Measurements from ENCODE around the gene BICRA.
"Not testable (repeated sequence)": the region's sequence is repeated elsewhere in the genome, so short reads cannot be mapped to it uniquely, and the experiment has no call there.

Gene BICRA

GRCh38 chr19:47658431-47659348 lies 49.8 kb downstream of the BICRA start:
- in situ Hi-C loops (cut with MboI; ENCODE audit: low sequenced_read_pairs) = no loop called here

GRCh38 chr19:47660435-47660832 lies 51.5 kb downstream of the BICRA start:
- in situ Hi-C loops (cut with MboI; ENCODE audit: low sequenced_read_pairs) = no loop called here

DNA sequence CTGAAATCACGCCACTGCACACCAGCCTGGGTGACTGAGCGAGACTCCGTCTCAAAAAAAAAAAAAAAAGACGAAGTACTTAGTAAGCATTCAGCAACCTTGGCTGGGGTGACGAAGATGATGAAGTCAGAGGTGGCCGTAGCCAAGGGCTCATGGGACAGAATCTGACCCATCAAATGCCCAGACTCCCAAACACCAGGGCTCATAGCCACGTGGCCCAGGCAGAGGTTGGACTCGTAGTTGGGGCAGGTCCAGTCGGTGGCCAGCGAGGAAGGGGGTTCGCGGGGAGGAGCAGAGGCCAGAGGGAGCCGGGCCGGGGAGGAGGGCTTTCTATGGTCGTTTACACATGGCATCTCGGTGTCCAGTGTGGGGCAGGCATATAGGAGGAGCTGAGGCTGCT lies 52.2 kb downstream of the BICRA start:
- in situ Hi-C loops (cut with MboI; ENCODE audit: low sequenced_read_pairs) = no loop called here

GRCh38 chr19:47661611-47662010 lies 52.7 kb downstream of the BICRA start:
- in situ Hi-C loops (cut with MboI; ENCODE audit: low sequenced_read_pairs) = no loop called here

DNA sequence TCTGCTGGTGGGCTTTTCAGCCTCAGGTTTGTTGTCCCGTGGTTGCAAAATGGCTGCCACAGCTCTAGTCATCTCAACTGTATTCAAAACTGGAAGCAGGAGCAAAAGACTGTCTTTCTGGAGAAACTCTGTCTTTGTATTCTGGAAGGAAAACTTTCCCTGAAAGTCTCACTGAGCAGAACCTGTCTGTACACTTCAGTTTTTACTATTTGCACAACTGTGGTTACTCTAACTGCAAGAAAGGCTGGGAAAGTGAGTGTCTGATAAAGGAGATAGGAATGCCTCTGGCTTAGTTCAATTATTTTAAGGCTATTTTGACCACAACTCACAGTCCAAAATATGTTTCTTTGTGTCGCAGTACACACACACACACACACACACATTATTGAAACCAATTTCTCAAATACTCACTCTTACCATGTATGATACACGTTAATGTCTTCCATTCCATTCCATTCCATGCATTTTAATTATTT lies 54.5 kb downstream of the BICRA start:
- in situ Hi-C loops (cut with MboI; ENCODE audit: low sequenced_read_pairs) = no loop called here

DNA sequence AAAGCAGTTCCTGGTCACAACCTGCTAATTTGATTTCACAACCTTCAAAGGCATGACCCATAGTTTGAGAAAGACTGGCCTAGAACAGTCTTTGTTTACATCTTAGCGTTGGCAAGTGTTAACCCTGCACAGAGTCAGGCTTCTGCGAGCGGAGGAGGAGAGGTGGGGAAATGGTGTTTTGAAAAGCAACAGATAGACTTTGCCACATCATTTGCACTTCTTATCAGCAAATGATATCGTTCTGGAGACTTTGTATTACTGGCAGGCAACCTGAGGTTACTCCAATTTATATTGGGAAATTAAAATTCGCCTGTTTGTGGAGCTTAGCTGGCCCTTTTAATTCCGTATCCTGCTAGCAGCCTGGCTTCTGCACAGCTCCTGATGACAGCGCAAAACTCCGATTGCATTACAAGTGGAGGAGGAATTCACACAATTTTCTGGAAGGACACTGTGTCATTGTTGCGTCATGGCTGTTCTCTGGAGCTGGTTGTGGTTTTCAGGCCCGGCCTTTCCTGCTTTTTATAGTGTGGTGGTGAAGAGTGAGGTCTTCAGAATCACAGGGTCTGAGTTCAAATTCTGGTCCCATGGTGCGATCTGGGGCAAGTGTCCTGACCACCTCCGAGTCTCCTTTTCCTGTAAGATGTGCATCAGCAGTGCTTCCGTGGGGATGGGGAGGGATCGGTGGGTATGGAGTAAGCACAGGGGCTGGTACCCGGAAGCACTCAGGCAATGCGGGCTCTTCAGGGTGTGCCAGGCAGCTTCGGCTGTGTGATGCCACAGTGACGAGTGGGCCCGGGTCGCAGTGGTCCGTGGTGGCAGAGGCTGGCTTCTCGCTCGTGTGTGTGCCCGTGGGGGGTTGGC lies 55.2 kb downstream of the BICRA start:
- in situ Hi-C loops (cut with MboI; ENCODE audit: low sequenced_read_pairs) = no loop called here

GRCh38 chr19:47668556-47668955 lies 59.6 kb downstream of the BICRA start:
- in situ Hi-C loops (cut with MboI; ENCODE audit: low sequenced_read_pairs) = not testable (repeated sequence)

GRCh38 chr19:47670736-47671135 lies 61.8 kb downstream of the BICRA start:
- in situ Hi-C loops (cut with MboI; ENCODE audit: low sequenced_read_pairs) = no loop called here

DNA sequence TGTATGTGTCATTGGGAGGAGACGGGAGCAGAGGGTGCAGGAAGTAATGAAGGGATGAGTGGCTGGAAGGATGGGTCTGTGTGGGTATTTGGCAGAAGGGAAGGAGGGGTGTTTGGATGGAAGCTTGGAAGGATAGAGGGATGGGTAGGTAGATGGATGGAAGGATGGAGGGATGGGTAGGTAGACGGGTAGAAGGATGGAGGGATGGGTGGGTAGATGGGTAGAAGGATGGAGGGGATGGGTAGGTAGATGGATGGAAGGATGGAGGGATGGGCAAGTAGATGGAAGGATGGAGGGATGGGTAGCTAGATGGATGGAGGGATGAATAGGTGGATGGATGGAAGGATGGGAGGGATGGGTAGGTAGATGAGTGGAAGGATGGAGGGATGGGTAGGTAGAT lies 62.6 kb downstream of the BICRA start:
- in situ Hi-C loops (cut with MboI; ENCODE audit: low sequenced_read_pairs) = no loop called here

DNA sequence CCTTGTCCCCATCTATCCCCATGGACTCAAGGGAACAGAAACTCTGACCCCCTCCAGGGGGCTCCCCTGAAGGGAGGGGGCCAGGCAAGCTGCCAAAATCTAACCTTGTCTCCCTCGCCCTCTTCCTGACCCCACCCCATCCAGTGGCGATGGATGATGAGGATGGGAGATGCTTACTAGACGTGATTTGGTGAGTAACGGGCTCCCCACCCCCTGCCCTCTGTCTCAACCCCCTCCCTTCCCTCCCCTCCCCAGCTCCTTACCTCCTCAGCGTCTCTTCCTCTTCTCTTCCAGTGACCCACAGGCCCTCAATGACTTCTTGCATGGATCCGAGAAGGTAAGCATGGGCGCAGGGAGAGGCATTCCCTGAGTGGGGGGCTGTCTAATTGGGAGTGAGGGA lies 64.5 kb downstream of the BICRA start:
- in situ Hi-C loops (cut with MboI; ENCODE audit: low sequenced_read_pairs) = no loop called here

GRCh38 chr19:47674548-47674947 lies 65.6 kb downstream of the BICRA start:
- in situ Hi-C loops (cut with MboI; ENCODE audit: low sequenced_read_pairs) = no loop called here

- in situ Hi-C loops (cut with MboI; ENCODE audit: low sequenced_read_pairs) = no loop called here
These were observed 66.3 kb downstream of the BICRA start for GRCh38 chr19:47675271-47675670.

DNA sequence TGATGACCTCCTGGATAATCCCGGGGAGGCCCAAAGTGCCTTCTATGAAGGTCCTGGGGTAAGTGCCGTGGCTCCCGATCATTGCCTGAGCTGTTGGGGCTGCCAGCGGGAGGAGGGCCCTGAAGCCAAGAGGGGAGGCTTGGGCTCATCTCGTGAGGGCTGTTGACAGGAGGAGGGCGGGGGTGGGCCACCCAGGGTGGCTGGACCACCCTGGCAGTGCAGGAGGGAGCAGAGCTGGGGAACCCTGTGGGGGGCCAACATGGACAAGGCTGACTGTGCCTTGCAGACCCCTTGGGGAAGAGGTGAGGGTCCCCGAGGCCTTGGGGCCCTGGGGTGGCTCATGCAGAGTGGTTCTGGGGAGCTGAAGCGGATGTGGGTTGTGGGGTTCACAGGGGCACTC lies 66.9 kb downstream of the BICRA start:
- in situ Hi-C loops (cut with MboI; ENCODE audit: low sequenced_read_pairs) = no loop called here

- in situ Hi-C loops (cut with MboI; ENCODE audit: low sequenced_read_pairs) = no loop called here
These were observed 67.9 kb downstream of the BICRA start for GRCh38 chr19:47676811-47677210.

DNA sequence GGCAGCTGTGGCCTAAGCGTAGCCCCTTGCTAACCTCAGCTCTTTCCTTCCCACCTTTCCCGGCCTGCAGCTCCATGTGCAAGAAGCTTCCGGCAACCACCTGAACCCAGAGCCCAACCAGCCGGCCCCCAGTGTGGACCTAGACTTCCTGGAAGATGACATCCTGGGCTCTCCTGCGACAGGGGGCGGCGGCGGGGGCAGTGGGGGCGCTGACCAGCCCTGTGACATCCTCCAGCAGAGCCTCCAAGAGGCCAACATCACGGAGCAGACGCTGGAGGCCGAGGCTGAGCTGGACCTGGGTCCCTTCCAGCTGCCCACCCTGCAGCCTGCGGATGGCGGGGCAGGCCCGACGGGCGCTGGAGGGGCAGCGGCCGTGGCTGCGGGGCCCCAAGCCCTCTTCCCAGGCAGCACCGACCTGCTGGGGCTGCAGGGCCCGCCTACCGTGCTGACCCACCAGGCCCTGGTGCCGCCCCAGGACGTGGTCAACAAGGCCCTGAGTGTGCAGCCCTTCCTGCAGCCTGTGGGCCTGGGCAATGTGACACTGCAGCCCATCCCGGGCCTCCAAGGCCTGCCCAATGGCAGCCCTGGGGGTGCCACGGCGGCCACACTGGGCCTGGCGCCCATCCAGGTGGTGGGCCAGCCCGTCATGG lies 70.4 kb downstream of the BICRA start:
- in situ Hi-C loops (cut with MboI; ENCODE audit: low sequenced_read_pairs) = no loop called here

- in situ Hi-C loops (cut with MboI; ENCODE audit: low sequenced_read_pairs) = no loop called here
These were observed 71.3 kb downstream of the BICRA start for GRCh38 chr19:47679922-47680857.

GRCh38 chr19:47680858-47681332 lies 72.0 kb downstream of the BICRA start:
- in situ Hi-C loops (cut with MboI; ENCODE audit: low sequenced_read_pairs) = no loop called here

GRCh38 chr19:47681388-47681787 lies 72.5 kb downstream of the BICRA start:
- in situ Hi-C loops (cut with MboI; ENCODE audit: low sequenced_read_pairs) = no loop called here

DNA sequence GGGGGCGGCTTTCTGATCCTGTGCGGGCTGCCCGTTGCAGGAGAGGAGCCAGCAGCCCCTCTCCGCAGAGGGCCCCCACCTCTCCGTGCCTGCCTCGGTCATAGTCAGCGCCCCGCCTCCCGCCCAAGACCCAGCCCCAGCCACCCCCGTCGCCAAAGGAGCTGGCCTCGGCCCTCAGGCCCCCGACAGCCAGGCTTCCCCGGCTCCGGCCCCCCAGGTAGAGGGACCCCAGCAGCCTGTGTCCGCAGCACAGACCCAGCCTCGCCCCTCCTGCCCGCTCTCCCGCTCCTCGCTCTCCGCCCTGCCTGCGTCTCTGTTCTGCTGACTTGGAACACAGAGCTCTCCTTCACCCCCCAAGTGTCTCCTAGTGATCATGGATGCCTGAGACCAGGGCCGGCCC lies 73.0 kb downstream of the BICRA start:
- in situ Hi-C loops (cut with MboI; ENCODE audit: low sequenced_read_pairs) = no loop called here

DNA sequence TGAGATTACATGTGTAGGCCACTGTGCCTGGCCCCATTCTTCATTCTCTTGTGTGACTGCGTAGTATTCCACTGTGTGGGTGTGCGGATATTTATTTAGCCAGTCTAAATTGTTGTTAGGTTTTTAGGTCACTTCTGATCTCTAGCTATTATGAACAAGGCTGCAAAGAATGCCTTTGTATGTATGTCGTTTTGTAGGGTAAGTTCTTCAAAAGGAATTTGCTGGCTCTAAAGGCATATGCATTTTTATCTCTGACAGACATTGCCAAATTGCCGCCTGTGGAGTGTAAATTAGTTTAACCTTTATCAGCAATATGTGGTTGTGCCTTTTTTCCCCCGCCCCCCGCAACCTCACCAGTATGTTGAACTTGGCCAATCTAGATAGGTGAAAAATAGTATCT lies 74.0 kb downstream of the BICRA start:
- in situ Hi-C loops (cut with MboI; ENCODE audit: low sequenced_read_pairs) = no loop called here
